K562 (cell line): ENCODE results near the gene TSPAN12. TPM values are rescaled to one million over a fixed set of nuclear protein-coding genes. Genes with fewer than 3 reads are reported as not detected.

ENCODE experiments used
- ATAC-seq: fragments of 200-7000 bp; cut with Tn5 transposase; 3 replicates; pipeline ENCODE4 v1.9.1; 2020; ENCODE audit warnings: moderate library complexity
- BruUV-seq: library from RNA; stranded (reverse); fragments of 400-500 nt; replicated peaks from 2 replicates; lab custom pipeline; 2021; lab: Mats Ljungman, UMichigan
- CTCF ChIA-PET: fragments of 300-600 bp; formaldehyde crosslinking; extraction: SDS; loops from one replicate; lab custom pipeline; 2021; ENCODE audit warnings: low intra/inter-chr PET ratio; lab: Yijun Ruan, JAX
- POLR2A ChIA-PET: fragments of 300-600, 350-650 bp; sonication (Branson Sonifier 250); formaldehyde crosslinking; extraction: SDS; loops from one replicate; lab custom pipeline; 2021; ENCODE audit warnings: antibody characterized with exemption, inconsistent platforms; lab: Yijun Ruan, JAX
- DNase-seq, 4 experiments: peaks; one replicate each; pipeline versions ENCODE4 v3.0.0 to v3.0.0-alpha.2; 2011 to 2018; ENCODE audit warnings: low spot score in 3 of 4, mixed read lengths in 3 of 4; ENCODE audit errors: extremely low read depth in 1 of 4
- FAIRE-seq: peaks from 2 replicates; lab custom pipeline; 2011; peaks lifted over from hg19 to GRCh38; lab: Jason Lieb, UNC
- H2AFZ ChIP-seq: 2 replicates; pipeline ENCODE4 v1.6.0; 2011; ENCODE audit warnings: low read depth, low read length, control low read depth, inconsistent platforms
- H3K27ac ChIP-seq: fragments of 200-600 bp; 3 replicates; pipeline ENCODE4 v1.8.0; 2011; ENCODE audit warnings: low read depth, mild to moderate bottlenecking, control low read depth, inconsistent platforms, low read length, moderate library complexity, mixed read lengths; ENCODE audit errors: extremely low read depth
- H3K27me3 ChIP-seq, 2 experiments: fragments of 300-600 bp in 1 of 2; 2 replicates in 1 of 2; 3 replicates in 1 of 2; pipeline versions ENCODE4 v1.6.0 to v1.8.0; 2011; ENCODE audit warnings: inconsistent platforms in 2 of 2, low read length in 2 of 2, mild to moderate bottlenecking in 1 of 2, mixed read lengths in 1 of 2, moderate library complexity in 1 of 2; ENCODE audit not compliant: control insufficient read depth in 2 of 2, insufficient read depth in 2 of 2
- H3K36me3 ChIP-seq: fragments of 300-600 bp; 3 replicates; pipeline ENCODE4 v1.8.0; 2011; ENCODE audit warnings: mild to moderate bottlenecking, low read length, inconsistent platforms; ENCODE audit not compliant: control insufficient read depth, insufficient read depth
- H3K4me1 ChIP-seq, 2 experiments: fragments of 200-600 bp in 1 of 2; replicated peaks in 1 of 2; 2 replicates in 1 of 2; 3 replicates in 1 of 2; pipeline versions ENCODE4 v1.5.1 to v1.8.0; 2011; ENCODE audit warnings: inconsistent platforms in 2 of 2, low read length in 2 of 2, mild to moderate bottlenecking in 1 of 2, mixed read lengths in 1 of 2, moderate library complexity in 1 of 2; ENCODE audit not compliant: control insufficient read depth in 2 of 2, insufficient read depth in 2 of 2
- H3K4me2 ChIP-seq: 2 replicates; pipeline ENCODE4 v1.6.1; 2011; ENCODE audit warnings: low read length, control low read depth, inconsistent platforms, mixed read lengths; ENCODE audit not compliant: insufficient read depth
- H3K4me3 ChIP-seq: fragments of 200-600 bp; sonication (generic), shearing (Covaris generic); 2 replicates; pipeline ENCODE4 v1.5.1; 2016; ENCODE audit warnings: control low read depth, inconsistent platforms
- H3K79me2 ChIP-seq: fragments of 200-600 bp; 3 replicates; pipeline ENCODE4 v1.8.0; 2011; ENCODE audit warnings: low read length, inconsistent platforms; ENCODE audit not compliant: control insufficient read depth, insufficient read depth
- H3K9ac ChIP-seq, 2 experiments: 2 replicates each; pipeline versions ENCODE4 v1.6.0 to v1.6.1; 2011; ENCODE audit warnings: low read depth in 2 of 2, low read length in 2 of 2, control low read depth in 1 of 2, inconsistent platforms in 1 of 2, mild to moderate bottlenecking in 1 of 2, mixed read lengths in 1 of 2; ENCODE audit not compliant: insufficient read depth in 1 of 2
- H3K9me1 ChIP-seq: one replicate; pipeline ENCODE4 v1.6.0; 2011; ENCODE audit warnings: inconsistent platforms, mild to moderate bottlenecking, low read length, moderate library complexity; ENCODE audit not compliant: control insufficient read depth, insufficient read depth
- H3K9me3 ChIP-seq: replicated peaks from 2 replicates; pipeline ENCODE4 v1.5.1; 2011; ENCODE audit warnings: low read depth, low read length, inconsistent platforms; ENCODE audit not compliant: control insufficient read depth, insufficient read depth
- H4K20me1 ChIP-seq: replicated peaks from 2 replicates; pipeline ENCODE4 v1.6.1; 2011; ENCODE audit warnings: low read length, inconsistent platforms, mixed read lengths; ENCODE audit not compliant: control insufficient read depth, insufficient read depth
- CTBP1 ChIP-seq: fragments of 450-650 bp; IDR thresholded peaks from 2 replicates; pipeline ENCODE4 v1.6.1; 2016; ENCODE audit warnings: borderline replicate concordance
- FOXP1 ChIP-seq: sonication (generic); formaldehyde crosslinking; IDR thresholded peaks from 2 replicates; pipeline ENCODE4 v1.8.0; 2022; ENCODE audit warnings: mild to moderate bottlenecking, missing genetic modification reagents
- GABPB2 ChIP-seq: fragments of 250-450 bp; sonication (Bioruptor Pico); conservative IDR thresholded peaks from 2 replicates; pipeline ENCODE4 v1.5.1; 2021; ENCODE audit warnings: mild to moderate bottlenecking
- GTF2F1 ChIP-seq: IDR thresholded peaks from 2 replicates; pipeline ENCODE4 v1.6.1; 2011; ENCODE audit warnings: low read depth, low read length, improper control_type of control experiment
- MAZ ChIP-seq, 2 experiments: fragments of 450-650 bp in 1 of 2; sonication (generic) in 1 of 2; formaldehyde crosslinking; IDR thresholded peaks in 1 of 2; conservative IDR thresholded peaks in 1 of 2; 2 replicates each; pipeline versions ENCODE4 v1.4.0 to v1.5.0; 2020; ENCODE audit warnings: mild to moderate bottlenecking in 1 of 2, missing genetic modification reagents in 1 of 2
- MCM5 ChIP-seq: fragments of 450-650 bp; IDR thresholded peaks from 2 replicates; pipeline ENCODE4 v1.6.1; 2016; ENCODE audit warnings: low read depth
- PCBP1 ChIP-seq: fragments of 200-400 bp; formaldehyde crosslinking; IDR thresholded peaks from 2 replicates; pipeline ENCODE4 v1.6.1; 2018; ENCODE audit warnings: mild to moderate bottlenecking, low read depth, low read length; ENCODE audit not compliant: poor library complexity, severe bottlenecking
- WGBS: fragments of 100-300 bp; shearing (Covaris generic); methylation state at CpG from one replicate; pipeline ENCODE4 v1.1.6; 2016; ENCODE audit warnings: low coverage, mixed read lengths; ENCODE audit not compliant: insufficient coverage; ENCODE audit errors: missing lambda C conversion rate; 5-methylcytosine and 5-hydroxymethylcytosine counted together
- in situ Hi-C: fragments of 300-500 bp; cut with MboI; formaldehyde crosslinking; loops from 4 replicates; pipeline ENCODE4 v1.15.0; 2018; ENCODE audit warnings: inconsistent platforms, mixed read lengths
- intact Hi-C: fragments of 100-400 bp; cut with micrococcal nuclease; formaldehyde crosslinking; loops from 2 replicates; pipeline ENCODE4 v1.14.2; 2022
- polyA plus RNA-seq, 8 experiments: library from polyadenylated mRNA; depleted of rRNA in 4 of 8; stranded (reverse) in 5 of 8; unstranded in 3 of 8; fragments of >200 nt; fragmentation: Nextera tagmentation in 2 of 8; fragmentation: Illumina TruSeq in 1 of 8; extraction: Ambion mirVana in 2 of 8; extraction: Trizol in 1 of 8; gene quantifications; 2 replicates each; pipeline versions ENCODE4 v1.2.1 to v1.2.3, GENCODE V29; 2011 to 2014; ENCODE audit warnings: inconsistent platforms in 1 of 8, missing spikeins in 1 of 8
- total RNA-seq, 7 experiments: library from RNA; depleted of rRNA in 6 of 7; stranded (reverse); fragments of >200 nt in 6 of 7; fragmentation: Illumina TruSeq in 2 of 7; extraction: Trizol in 2 of 7; gene quantifications; 2 replicates each; pipeline versions ENCODE4 v1.2.1 to v1.2.3, GENCODE V29; 2011 to 2021; ENCODE audit warnings: low replicate concordance in 1 of 7
- TF ChIP-seq, protein P1 (sequence below): sonication (generic); formaldehyde crosslinking; IDR thresholded peaks from 2 replicates; pipeline ENCODE4 v1.8.0; 2023; ENCODE audit warnings: missing genetic modification reagents, mild to moderate bottlenecking, borderline replicate concordance
- TF ChIP-seq, protein P2 (sequence below): conservative IDR thresholded peaks from 2 replicates; pipeline ENCODE4 v1.6.1; 2011; ENCODE audit warnings: low read depth, mild to moderate bottlenecking, low read length; ENCODE audit not compliant: control insufficient read depth
- TF ChIP-seq, protein P3 (sequence below): fragments of 450-650 bp; IDR thresholded peaks from 2 replicates; pipeline ENCODE4 v1.6.1; 2017; ENCODE audit warnings: antibody characterized with exemption, mild to moderate bottlenecking

The TSPAN12 gene
- total and polyA plus RNA-seq, 9 of the 15 experiments (the other 6 are each of a cell fraction or from before 2014, with no cell fraction given), result 0.13 to 1.7 (median 0.35) TPM; not detected in 1

DNA sequence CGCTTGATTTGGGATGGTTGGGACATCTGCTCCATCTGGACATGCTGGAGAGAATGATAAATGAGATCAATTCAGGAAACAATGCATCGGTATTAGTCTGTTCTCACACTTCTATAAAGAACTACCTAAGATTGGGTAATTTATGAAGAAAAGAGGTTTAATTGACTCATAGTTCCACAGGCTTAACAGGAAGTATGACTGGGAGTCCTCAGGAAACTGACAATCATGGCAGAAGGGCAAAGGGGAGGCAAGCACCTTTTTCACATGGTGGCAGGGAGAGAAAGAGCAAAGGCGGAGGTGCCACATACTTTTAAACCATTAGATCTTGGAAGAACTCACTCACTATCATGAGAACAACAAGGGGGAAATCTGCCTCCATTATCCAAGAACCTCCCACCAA is 16.8 kb upstream of the TSPAN12 start:
- ChIA-PET POLR2A (no interaction called here), CTCF (no interaction called here)
- H3K4me3 ChIP-seq, result no peak overlapping the region
- 2% methylated on average over 3 of the region's 3 CpGs for WGBS
- ATAC-seq, result no peak
- in situ Hi-C loops, result no loop called here
- no peaks in the 10 kb centered on the region for H4K20me1 ChIP-seq
- no peak overlapping the region for H2AFZ ChIP-seq
- no peak for DNase-seq
- intact Hi-C loops, result no loop called here
- H3K9me3 ChIP-seq, result no peaks in the 10 kb centered on the region
- no peaks in the 10 kb centered on the region for H3K4me1 ChIP-seq
- no TSS peak for BruUV-seq
- no peak overlapping the region for H3K27ac ChIP-seq
- FAIRE-seq, result no peak
- no peaks in the 10 kb centered on the region for H3K9me1 ChIP-seq
- no peaks in the 10 kb centered on the region for H3K36me3 ChIP-seq
- no peak overlapping the region for H3K4me2 ChIP-seq
- H3K9ac ChIP-seq, result no peak overlapping the region
- peaks cover 0 to 2% of the 10 kb centered on the region in 2 experiments; a peak in 2 of 5 replicates for H3K27me3 ChIP-seq
- H3K79me2 ChIP-seq, result no peaks in the 10 kb centered on the region
- TF ChIP-seq GTF2F1, result no peak
- TF ChIP-seq, protein P1, sequence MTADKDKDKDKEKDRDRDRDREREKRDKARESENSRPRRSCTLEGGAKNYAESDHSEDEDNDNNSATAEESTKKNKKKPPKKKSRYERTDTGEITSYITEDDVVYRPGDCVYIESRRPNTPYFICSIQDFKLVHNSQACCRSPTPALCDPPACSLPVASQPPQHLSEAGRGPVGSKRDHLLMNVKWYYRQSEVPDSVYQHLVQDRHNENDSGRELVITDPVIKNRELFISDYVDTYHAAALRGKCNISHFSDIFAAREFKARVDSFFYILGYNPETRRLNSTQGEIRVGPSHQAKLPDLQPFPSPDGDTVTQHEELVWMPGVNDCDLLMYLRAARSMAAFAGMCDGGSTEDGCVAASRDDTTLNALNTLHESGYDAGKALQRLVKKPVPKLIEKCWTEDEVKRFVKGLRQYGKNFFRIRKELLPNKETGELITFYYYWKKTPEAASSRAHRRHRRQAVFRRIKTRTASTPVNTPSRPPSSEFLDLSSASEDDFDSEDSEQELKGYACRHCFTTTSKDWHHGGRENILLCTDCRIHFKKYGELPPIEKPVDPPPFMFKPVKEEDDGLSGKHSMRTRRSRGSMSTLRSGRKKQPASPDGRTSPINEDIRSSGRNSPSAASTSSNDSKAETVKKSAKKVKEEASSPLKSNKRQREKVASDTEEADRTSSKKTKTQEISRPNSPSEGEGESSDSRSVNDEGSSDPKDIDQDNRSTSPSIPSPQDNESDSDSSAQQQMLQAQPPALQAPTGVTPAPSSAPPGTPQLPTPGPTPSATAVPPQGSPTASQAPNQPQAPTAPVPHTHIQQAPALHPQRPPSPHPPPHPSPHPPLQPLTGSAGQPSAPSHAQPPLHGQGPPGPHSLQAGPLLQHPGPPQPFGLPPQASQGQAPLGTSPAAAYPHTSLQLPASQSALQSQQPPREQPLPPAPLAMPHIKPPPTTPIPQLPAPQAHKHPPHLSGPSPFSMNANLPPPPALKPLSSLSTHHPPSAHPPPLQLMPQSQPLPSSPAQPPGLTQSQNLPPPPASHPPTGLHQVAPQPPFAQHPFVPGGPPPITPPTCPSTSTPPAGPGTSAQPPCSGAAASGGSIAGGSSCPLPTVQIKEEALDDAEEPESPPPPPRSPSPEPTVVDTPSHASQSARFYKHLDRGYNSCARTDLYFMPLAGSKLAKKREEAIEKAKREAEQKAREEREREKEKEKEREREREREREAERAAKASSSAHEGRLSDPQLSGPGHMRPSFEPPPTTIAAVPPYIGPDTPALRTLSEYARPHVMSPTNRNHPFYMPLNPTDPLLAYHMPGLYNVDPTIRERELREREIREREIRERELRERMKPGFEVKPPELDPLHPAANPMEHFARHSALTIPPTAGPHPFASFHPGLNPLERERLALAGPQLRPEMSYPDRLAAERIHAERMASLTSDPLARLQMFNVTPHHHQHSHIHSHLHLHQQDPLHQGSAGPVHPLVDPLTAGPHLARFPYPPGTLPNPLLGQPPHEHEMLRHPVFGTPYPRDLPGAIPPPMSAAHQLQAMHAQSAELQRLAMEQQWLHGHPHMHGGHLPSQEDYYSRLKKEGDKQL, result no peak
- no peak for TF ChIP-seq CTBP1
- TF ChIP-seq, protein P2, sequence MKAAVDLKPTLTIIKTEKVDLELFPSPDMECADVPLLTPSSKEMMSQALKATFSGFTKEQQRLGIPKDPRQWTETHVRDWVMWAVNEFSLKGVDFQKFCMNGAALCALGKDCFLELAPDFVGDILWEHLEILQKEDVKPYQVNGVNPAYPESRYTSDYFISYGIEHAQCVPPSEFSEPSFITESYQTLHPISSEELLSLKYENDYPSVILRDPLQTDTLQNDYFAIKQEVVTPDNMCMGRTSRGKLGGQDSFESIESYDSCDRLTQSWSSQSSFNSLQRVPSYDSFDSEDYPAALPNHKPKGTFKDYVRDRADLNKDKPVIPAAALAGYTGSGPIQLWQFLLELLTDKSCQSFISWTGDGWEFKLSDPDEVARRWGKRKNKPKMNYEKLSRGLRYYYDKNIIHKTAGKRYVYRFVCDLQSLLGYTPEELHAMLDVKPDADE, result no peak
- TF ChIP-seq FOXP1 (CRISPR knock-in tag), result no peak
- TF ChIP-seq PCBP1, result no peak
- no peak for TF ChIP-seq MCM5
- TF ChIP-seq GABPB2, result no peak
- TF ChIP-seq MAZ (CRISPR knock-in tag; conservative IDR thresholded peaks at IDR 0.05 in 1 of 2, IDR thresholded peaks at IDR 0.05 in 1 of 2), result no peak
- TF ChIP-seq, protein P3, sequence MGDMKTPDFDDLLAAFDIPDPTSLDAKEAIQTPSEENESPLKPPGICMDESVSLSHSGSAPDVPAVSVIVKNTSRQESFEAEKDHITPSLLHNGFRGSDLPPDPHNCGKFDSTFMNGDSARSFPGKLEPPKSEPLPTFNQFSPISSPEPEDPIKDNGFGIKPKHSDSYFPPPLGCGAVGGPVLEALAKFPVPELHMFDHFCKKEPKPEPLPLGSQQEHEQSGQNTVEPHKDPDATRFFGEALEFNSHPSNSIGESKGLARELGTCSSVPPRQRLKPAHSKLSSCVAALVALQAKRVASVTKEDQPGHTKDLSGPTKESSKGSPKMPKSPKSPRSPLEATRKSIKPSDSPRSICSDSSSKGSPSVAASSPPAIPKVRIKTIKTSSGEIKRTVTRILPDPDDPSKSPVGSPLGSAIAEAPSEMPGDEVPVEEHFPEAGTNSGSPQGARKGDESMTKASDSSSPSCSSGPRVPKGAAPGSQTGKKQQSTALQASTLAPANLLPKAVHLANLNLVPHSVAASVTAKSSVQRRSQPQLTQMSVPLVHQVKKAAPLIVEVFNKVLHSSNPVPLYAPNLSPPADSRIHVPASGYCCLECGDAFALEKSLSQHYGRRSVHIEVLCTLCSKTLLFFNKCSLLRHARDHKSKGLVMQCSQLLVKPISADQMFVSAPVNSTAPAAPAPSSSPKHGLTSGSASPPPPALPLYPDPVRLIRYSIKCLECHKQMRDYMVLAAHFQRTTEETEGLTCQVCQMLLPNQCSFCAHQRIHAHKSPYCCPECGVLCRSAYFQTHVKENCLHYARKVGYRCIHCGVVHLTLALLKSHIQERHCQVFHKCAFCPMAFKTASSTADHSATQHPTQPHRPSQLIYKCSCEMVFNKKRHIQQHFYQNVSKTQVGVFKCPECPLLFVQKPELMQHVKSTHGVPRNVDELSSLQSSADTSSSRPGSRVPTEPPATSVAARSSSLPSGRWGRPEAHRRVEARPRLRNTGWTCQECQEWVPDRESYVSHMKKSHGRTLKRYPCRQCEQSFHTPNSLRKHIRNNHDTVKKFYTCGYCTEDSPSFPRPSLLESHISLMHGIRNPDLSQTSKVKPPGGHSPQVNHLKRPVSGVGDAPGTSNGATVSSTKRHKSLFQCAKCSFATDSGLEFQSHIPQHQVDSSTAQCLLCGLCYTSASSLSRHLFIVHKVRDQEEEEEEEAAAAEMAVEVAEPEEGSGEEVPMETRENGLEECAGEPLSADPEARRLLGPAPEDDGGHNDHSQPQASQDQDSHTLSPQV, result no peak
